ENCODE results near the gene OAS3. TPM values are rescaled to one million over a fixed set of nuclear protein-coding genes. Genes with fewer than 3 reads are reported as not detected.

The OAS3 gene
- total RNA-seq, 1 experiment from 2014 or later: 1.2 TPM

DNA sequence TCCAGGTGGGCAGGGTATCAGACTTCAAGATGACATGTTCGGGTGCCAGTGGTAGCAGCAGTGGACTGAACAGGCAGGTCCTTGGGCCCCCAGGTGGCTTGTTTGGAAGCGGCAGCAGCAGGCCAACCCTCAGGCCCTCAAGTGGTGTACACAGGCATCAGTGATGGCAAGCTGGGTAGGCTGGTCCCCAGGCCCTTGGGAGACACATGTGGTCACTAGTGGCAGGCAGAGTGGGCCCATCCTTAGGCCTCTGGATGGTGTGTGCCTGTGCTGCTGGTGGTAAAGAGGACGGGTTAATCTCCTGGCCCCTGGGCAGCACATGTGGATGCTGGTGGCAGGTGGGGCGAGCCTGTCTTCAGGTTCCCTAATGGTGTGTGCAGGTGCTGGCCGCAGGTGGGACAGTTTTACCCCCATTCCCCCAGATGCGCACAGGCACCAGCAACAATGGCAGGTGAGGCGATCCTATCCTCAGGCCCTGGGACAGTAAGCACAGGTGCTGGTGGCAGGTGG is 48.1 kb downstream of the OAS3 start:
- Mint-ChIP-seq H3K4me1 (peaks cover 15% of the 10 kb centered on the region), H3K27me3 (ENCODE audit: low read depth) (no peaks in the 10 kb centered on the region), H3K27ac (no peak overlapping the region), H3K9me3 (peaks cover 35% of the 10 kb centered on the region), H3K36me3 (peaks cover 4% of the 10 kb centered on the region; the same call in 1 of the 2 replicates), H3K4me3 (no peak overlapping the region)
- POLR2A ChIA-PET: no interaction called here
- CTCF ChIA-PET: no interaction called here
- DNase-seq (ENCODE audit: low spot score): no peak
- ATAC-seq: no peak
- no peak for TF ChIP-seq ZNF671 (CRISPR knock-in tag; IDR thresholded peaks at IDR 0.05)

DNA sequence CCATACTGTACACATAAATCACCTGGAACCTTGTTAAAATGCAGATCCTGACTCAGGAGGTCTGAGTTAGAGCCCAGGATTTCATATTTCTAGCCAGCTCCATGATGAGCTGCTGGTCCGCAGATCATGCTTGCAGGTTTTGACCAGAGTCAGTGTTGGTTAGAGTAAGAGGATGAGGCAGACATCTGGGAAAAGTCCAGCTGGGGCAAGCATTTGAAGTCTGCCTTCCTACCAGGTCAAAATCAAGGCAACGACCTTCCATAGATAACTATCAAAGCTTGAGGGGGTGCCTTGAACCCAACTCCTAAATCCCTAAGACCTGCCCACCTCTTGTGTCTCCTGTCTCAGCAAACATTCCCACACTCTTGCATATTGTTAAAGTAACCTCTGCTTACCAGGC is 49.3 kb downstream of the OAS3 start:
- Mint-ChIP-seq H3K36me3 (peaks cover 4% of the 10 kb centered on the region; the same call in 1 of the 2 replicates), H3K4me3 (no peak overlapping the region), H3K9me3 (peaks cover 36% of the 10 kb centered on the region), H3K27me3 (ENCODE audit: low read depth) (no peaks in the 10 kb centered on the region), H3K4me1 (peaks cover 16% of the 10 kb centered on the region), H3K27ac (no peak overlapping the region)
- CTCF ChIA-PET: interaction anchor here (1.3 kb wide), 1 partner anchor 87 kb away, joined by 3 read pairs; no protein-coding TSS in a partner anchor
- POLR2A ChIA-PET: no interaction called here
- ATAC-seq (no peak), DNase-seq (ENCODE audit: low spot score) (no peak)
- TF ChIP-seq STAT6 (CRISPR knock-in tag; conservative IDR thresholded peaks at IDR 0.05; ENCODE audit: low read depth) (no peak), ZNF416 (CRISPR knock-in tag; IDR thresholded peaks at IDR 0.05) (no peak), ERG (CRISPR knock-in tag; IDR thresholded peaks at IDR 0.05) (no peak), ZNF138 (CRISPR knock-in tag; conservative IDR thresholded peaks at IDR 0.05) (no peak), NR1H2 (CRISPR knock-in tag; IDR thresholded peaks at IDR 0.05) (no peak), ATF3 (CRISPR knock-in tag; conservative IDR thresholded peaks at IDR 0.05) (no peak), ELF4 (CRISPR knock-in tag; IDR thresholded peaks at IDR 0.05; ENCODE audit: low read depth) (no peak), NFYB (CRISPR knock-in tag; conservative IDR thresholded peaks at IDR 0.05; ENCODE audit: low read depth) (no peak), ZNF263 (CRISPR knock-in tag; IDR thresholded peaks at IDR 0.05; ENCODE audit: low read depth) (no peak)

- Mint-ChIP-seq H3K4me1 (peaks cover 16% of the 10 kb centered on the region), H3K36me3 (peaks cover 4% of the 10 kb centered on the region; the same call in 1 of the 2 replicates), H3K9me3 (peaks cover 36% of the 10 kb centered on the region), H3K27me3 (ENCODE audit: low read depth) (no peaks in the 10 kb centered on the region), H3K27ac (no peak overlapping the region), H3K4me3 (no peak overlapping the region)
- ATAC-seq: no peak
- CTCF ChIA-PET: interaction anchor here (1.3 kb wide), 1 partner anchor 88 kb away, joined by 3 read pairs; no protein-coding TSS in a partner anchor
- POLR2A ChIA-PET: no interaction called here
- DNase-seq (ENCODE audit: low spot score): no peak
- no peak for TF ChIP-seq JAZF1 (CRISPR knock-in tag; IDR thresholded peaks at IDR 0.05)
- TF ChIP-seq IRF1 (CRISPR knock-in tag; IDR thresholded peaks at IDR 0.05): no peak
- no peak for TF ChIP-seq PRRX2 (CRISPR knock-in tag; IDR thresholded peaks at IDR 0.05)
- TF ChIP-seq JUN (CRISPR knock-in tag; IDR thresholded peaks at IDR 0.05): no peak
- no peak for TF ChIP-seq ZNF219 (CRISPR knock-in tag; IDR thresholded peaks at IDR 0.05; ENCODE audit: borderline replicate concordance)
- TF ChIP-seq, protein P1, sequence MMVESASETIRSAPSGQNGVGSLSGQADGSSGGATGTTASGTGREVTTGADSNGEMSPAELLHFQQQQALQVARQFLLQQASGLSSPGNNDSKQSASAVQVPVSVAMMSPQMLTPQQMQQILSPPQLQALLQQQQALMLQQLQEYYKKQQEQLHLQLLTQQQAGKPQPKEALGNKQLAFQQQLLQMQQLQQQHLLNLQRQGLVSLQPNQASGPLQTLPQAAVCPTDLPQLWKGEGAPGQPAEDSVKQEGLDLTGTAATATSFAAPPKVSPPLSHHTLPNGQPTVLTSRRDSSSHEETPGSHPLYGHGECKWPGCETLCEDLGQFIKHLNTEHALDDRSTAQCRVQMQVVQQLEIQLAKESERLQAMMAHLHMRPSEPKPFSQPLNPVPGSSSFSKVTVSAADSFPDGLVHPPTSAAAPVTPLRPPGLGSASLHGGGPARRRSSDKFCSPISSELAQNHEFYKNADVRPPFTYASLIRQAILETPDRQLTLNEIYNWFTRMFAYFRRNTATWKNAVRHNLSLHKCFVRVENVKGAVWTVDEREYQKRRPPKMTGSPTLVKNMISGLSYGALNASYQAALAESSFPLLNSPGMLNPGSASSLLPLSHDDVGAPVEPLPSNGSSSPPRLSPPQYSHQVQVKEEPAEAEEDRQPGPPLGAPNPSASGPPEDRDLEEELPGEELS (CRISPR knock-in tag; IDR thresholded peaks at IDR 0.05): no peak
- no peak for TF ChIP-seq GTF2I (CRISPR knock-in tag; conservative IDR thresholded peaks at IDR 0.05)
- TF ChIP-seq PRDM15 (CRISPR knock-in tag; IDR thresholded peaks at IDR 0.05): no peak
- no peak for TF ChIP-seq ZBTB21 (CRISPR knock-in tag; IDR thresholded peaks at IDR 0.05; ENCODE audit: borderline replicate concordance)
- TF ChIP-seq, protein P2, sequence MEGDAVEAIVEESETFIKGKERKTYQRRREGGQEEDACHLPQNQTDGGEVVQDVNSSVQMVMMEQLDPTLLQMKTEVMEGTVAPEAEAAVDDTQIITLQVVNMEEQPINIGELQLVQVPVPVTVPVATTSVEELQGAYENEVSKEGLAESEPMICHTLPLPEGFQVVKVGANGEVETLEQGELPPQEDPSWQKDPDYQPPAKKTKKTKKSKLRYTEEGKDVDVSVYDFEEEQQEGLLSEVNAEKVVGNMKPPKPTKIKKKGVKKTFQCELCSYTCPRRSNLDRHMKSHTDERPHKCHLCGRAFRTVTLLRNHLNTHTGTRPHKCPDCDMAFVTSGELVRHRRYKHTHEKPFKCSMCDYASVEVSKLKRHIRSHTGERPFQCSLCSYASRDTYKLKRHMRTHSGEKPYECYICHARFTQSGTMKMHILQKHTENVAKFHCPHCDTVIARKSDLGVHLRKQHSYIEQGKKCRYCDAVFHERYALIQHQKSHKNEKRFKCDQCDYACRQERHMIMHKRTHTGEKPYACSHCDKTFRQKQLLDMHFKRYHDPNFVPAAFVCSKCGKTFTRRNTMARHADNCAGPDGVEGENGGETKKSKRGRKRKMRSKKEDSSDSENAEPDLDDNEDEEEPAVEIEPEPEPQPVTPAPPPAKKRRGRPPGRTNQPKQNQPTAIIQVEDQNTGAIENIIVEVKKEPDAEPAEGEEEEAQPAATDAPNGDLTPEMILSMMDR (IDR thresholded peaks at IDR 0.05): no peak
- TF ChIP-seq HMGA2 (CRISPR knock-in tag; IDR thresholded peaks at IDR 0.05): no peak
Measured at GRCh38 chr12:112988224-112988623, 50.0 kb downstream of the OAS3 start.

All from WTC11 (cell line).